ENCODE data around the gene REEP2. TPM values are rescaled to one million over a fixed set of nuclear protein-coding genes. Genes with fewer than 3 reads are reported as not detected.

The REEP2 gene
- total RNA-seq, 2 donors from 2014 or later: 27.5 to 28.4 TPM

GRCh38 chr5:138492560-138493045, 53.7 kb downstream of the REEP2 start:
- Histone ChIP-seq H3K27me3 (no peaks in the 10 kb centered on the region), H3K4me3 (peak overlapping the region; percentile 47 to 58), H3K27ac (peak overlapping the region in 1 of 2 donors; percentile 33), H3K4me1 (peaks cover 0 to 30% of the 10 kb centered on the region in 2 donors), H3K9me3 (no peaks in the 10 kb centered on the region), H3K36me3 (no peaks in the 10 kb centered on the region)
- no peak for DNase-seq (ENCODE audit: low spot score)
- TF ChIP-seq, protein P1, sequence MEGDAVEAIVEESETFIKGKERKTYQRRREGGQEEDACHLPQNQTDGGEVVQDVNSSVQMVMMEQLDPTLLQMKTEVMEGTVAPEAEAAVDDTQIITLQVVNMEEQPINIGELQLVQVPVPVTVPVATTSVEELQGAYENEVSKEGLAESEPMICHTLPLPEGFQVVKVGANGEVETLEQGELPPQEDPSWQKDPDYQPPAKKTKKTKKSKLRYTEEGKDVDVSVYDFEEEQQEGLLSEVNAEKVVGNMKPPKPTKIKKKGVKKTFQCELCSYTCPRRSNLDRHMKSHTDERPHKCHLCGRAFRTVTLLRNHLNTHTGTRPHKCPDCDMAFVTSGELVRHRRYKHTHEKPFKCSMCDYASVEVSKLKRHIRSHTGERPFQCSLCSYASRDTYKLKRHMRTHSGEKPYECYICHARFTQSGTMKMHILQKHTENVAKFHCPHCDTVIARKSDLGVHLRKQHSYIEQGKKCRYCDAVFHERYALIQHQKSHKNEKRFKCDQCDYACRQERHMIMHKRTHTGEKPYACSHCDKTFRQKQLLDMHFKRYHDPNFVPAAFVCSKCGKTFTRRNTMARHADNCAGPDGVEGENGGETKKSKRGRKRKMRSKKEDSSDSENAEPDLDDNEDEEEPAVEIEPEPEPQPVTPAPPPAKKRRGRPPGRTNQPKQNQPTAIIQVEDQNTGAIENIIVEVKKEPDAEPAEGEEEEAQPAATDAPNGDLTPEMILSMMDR (IDR thresholded peaks at IDR 0.05): no peak

GRCh38 chr5:138495351-138495750, 56.5 kb downstream of the REEP2 start:
- DNase-seq (ENCODE audit: low spot score): no peak
- H3K36me3 ChIP-seq: no peaks in the 10 kb centered on the region
- no peak overlapping the region for H3K27ac ChIP-seq
- peaks cover 0 to 20% of the 10 kb centered on the region in 2 donors for H3K4me1 ChIP-seq
- no peaks in the 10 kb centered on the region for H3K27me3 ChIP-seq
- no peaks in the 10 kb centered on the region for H3K9me3 ChIP-seq
- TF ChIP-seq, protein P1 (IDR thresholded peaks at IDR 0.05): no peak
- no peak overlapping the region for H3K4me3 ChIP-seq

Other genes starting within 250 kb of the REEP2 start
- 10 to 100 TPM in 1 of 2 donors, 1 to 10 TPM in 1; 9.2 to 11.6 TPM for gene CDC23, start 225.7 kb upstream of the REEP2 start, total RNA-seq
- gene GFRA3, start 164.4 kb upstream of the REEP2 start, total RNA-seq: under 1 TPM; 0.39 to 0.85 TPM
- under 1 TPM in 1 of 2 donors, not detected in 1; 0.30 TPM for gene CDC25C, start 107.3 kb upstream of the REEP2 start, total RNA-seq
- gene FAM53C, start 100.8 kb upstream of the REEP2 start, total RNA-seq: 10 to 100 TPM; 18.6 to 21.4 TPM
- 10 to 100 TPM; 42.9 to 46.9 TPM for gene KDM3B, start 86.4 kb upstream of the REEP2 start, total RNA-seq
- gene EGR1, start 26.4 kb downstream of the REEP2 start, total RNA-seq: 10 to 100 TPM; 17.3 to 73.0 TPM
- gene ETF1, start 104.2 kb downstream of the REEP2 start, total RNA-seq: 10 to 100 TPM; 62.0 to 64.1 TPM
- 100 to 1,000 TPM; 258 to 417 TPM for gene HSPA9, start 136.3 kb downstream of the REEP2 start, total RNA-seq